ENCODE data around the gene PPDPF. TPM values are rescaled to one million over a fixed set of nuclear protein-coding genes. Genes with fewer than 3 reads are reported as not detected.
"Not testable (repeated sequence)": the region's sequence is repeated elsewhere in the genome, so short reads cannot be mapped to it uniquely, and the experiment has no call there.

PPDPF gene
- total RNA-seq, 1 donor from 2014 or later, result 251 TPM

DNA sequence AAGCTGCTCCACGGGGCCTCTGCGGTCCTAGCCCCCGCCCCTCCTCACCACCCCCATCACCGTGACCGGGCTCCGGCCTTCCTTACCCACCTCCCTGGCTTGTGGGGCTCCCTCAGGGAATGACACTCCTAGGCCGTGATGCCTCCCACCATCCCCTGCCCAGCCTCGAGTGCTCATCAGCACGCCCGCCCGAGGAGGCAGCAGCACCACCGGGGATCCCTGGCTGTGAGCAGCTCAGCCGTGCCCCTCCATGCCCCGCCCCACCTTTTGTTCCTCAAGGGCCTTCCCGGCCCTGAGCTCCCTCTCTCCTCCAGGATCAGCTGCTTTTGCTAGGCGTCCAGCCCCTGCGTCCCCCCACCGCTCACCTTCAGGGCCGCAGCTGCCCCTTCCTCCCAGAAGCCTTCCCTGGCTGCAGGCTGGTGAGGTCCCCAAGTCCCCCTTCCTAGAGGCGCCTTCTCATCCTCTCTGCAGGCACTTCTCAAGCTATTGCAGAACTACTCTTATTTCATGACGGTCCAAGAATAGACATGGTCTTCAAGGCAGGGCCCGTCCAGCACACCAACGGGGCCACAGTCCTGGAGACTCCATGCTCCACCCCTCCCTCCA is 36.4 kb downstream of the PPDPF start:
- no peak overlapping the region for H3K4me2 ChIP-seq (ENCODE audit: low read length)
- no peaks in the 10 kb centered on the region for H3K9me3 ChIP-seq (ENCODE audit: insufficient read depth, low read depth, low read length)
- Mint-ChIP-seq H3K27ac (ENCODE audit: unreplicated experiment) (peak overlapping the region; percentile 47), H3K9me3 (ENCODE audit: unreplicated experiment) (no peaks in the 10 kb centered on the region), H3K4me1 (ENCODE audit: low read depth, unreplicated experiment) (no peaks in the 10 kb centered on the region), H3K27me3 (ENCODE audit: low read depth, unreplicated experiment) (no peaks in the 10 kb centered on the region), H3K4me3 (ENCODE audit: unreplicated experiment) (no peak overlapping the region), H3K36me3 (ENCODE audit: low read depth, unreplicated experiment) (peaks cover 5% of the 10 kb centered on the region)
- H3K4me1 ChIP-seq (ENCODE audit: insufficient read depth, low read length), result no peaks in the 10 kb centered on the region
- TF ChIP-seq EZH2 (IDR thresholded peaks at IDR 0.05; ENCODE audit: insufficient read depth, low read length), result no peak
- TF ChIP-seq, protein P1, sequence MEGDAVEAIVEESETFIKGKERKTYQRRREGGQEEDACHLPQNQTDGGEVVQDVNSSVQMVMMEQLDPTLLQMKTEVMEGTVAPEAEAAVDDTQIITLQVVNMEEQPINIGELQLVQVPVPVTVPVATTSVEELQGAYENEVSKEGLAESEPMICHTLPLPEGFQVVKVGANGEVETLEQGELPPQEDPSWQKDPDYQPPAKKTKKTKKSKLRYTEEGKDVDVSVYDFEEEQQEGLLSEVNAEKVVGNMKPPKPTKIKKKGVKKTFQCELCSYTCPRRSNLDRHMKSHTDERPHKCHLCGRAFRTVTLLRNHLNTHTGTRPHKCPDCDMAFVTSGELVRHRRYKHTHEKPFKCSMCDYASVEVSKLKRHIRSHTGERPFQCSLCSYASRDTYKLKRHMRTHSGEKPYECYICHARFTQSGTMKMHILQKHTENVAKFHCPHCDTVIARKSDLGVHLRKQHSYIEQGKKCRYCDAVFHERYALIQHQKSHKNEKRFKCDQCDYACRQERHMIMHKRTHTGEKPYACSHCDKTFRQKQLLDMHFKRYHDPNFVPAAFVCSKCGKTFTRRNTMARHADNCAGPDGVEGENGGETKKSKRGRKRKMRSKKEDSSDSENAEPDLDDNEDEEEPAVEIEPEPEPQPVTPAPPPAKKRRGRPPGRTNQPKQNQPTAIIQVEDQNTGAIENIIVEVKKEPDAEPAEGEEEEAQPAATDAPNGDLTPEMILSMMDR (IDR thresholded peaks at IDR 0.05; ENCODE audit: insufficient read depth, low read depth, low read length), result no peak
- H2AFZ ChIP-seq (ENCODE audit: low read depth, low read length), result no peak overlapping the region
- no peak overlapping the region for H3K27ac ChIP-seq (ENCODE audit: low read depth, low read length)
- DNase-seq (ENCODE audit: low read depth) (no peak), FAIRE-seq (no peak)
- H3K36me3 ChIP-seq (ENCODE audit: insufficient read depth, low read length), result no peaks in the 10 kb centered on the region
- no peaks in the 10 kb centered on the region for H3K79me2 ChIP-seq (ENCODE audit: insufficient read depth, low read length)
- H3K4me3 ChIP-seq (ENCODE audit: insufficient read depth, low read depth, low read length), result no peak overlapping the region
- H3K9ac ChIP-seq (ENCODE audit: low read length), result no peak overlapping the region
- no peaks in the 10 kb centered on the region for H3K27me3 ChIP-seq (ENCODE audit: insufficient read depth, low read length)
- no peaks in the 10 kb centered on the region for H4K20me1 ChIP-seq (ENCODE audit: insufficient read depth, low read length)

DNA sequence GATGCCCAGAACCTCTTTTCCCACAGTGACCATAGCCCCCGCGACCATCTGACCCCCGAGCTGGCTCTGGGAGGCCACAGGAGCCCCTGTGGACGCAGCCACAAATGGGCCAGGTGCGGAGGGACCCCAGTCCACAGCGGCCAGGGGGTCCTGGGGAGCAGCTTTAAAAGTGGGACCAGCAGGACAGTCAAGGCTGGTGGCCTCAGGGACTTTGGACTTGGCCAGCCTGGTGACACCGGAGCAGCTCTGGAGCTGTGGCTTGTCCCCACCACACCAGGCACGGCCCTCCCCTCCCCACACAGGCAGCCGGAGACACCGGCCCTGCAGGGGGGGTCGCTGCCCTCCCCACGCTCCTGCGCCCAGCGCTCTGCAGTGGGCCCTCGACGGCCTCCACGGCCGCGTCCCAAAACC is 36.9 kb downstream of the PPDPF start:
- Histone ChIP-seq H3K27ac (ENCODE audit: low read depth, low read length) (no peak overlapping the region), H3K4me2 (ENCODE audit: low read length) (no peak overlapping the region), H3K36me3 (ENCODE audit: insufficient read depth, low read length) (no peaks in the 10 kb centered on the region), H4K20me1 (ENCODE audit: insufficient read depth, low read length) (no peaks in the 10 kb centered on the region), H2AFZ (ENCODE audit: low read depth, low read length) (no peak overlapping the region), H3K4me1 (ENCODE audit: insufficient read depth, low read length) (no peaks in the 10 kb centered on the region), H3K9ac (ENCODE audit: low read length) (no peak overlapping the region), H3K79me2 (ENCODE audit: insufficient read depth, low read length) (no peaks in the 10 kb centered on the region), H3K4me3 (ENCODE audit: insufficient read depth, low read depth, low read length) (no peak overlapping the region), H3K27me3 (ENCODE audit: insufficient read depth, low read length) (no peaks in the 10 kb centered on the region), H3K9me3 (ENCODE audit: insufficient read depth, low read depth, low read length) (no peaks in the 10 kb centered on the region)
- no peaks in the 10 kb centered on the region for H3K4me1 Mint-ChIP-seq (ENCODE audit: low read depth, unreplicated experiment)
- H3K27me3 Mint-ChIP-seq (ENCODE audit: low read depth, unreplicated experiment), result no peaks in the 10 kb centered on the region
- no peak overlapping the region for H3K27ac Mint-ChIP-seq (ENCODE audit: unreplicated experiment)
- no peak overlapping the region for H3K4me3 Mint-ChIP-seq (ENCODE audit: unreplicated experiment)
- TF ChIP-seq, protein P1 (IDR thresholded peaks at IDR 0.05; ENCODE audit: insufficient read depth, low read depth, low read length), result no peak
- no peak for TF ChIP-seq EZH2 (IDR thresholded peaks at IDR 0.05; ENCODE audit: insufficient read depth, low read length)
- DNase-seq (ENCODE audit: low read depth) (no peak), FAIRE-seq (no peak)
- peaks cover 5% of the 10 kb centered on the region for H3K36me3 Mint-ChIP-seq (ENCODE audit: low read depth, unreplicated experiment)
- no peaks in the 10 kb centered on the region for H3K9me3 Mint-ChIP-seq (ENCODE audit: unreplicated experiment)

DNA sequence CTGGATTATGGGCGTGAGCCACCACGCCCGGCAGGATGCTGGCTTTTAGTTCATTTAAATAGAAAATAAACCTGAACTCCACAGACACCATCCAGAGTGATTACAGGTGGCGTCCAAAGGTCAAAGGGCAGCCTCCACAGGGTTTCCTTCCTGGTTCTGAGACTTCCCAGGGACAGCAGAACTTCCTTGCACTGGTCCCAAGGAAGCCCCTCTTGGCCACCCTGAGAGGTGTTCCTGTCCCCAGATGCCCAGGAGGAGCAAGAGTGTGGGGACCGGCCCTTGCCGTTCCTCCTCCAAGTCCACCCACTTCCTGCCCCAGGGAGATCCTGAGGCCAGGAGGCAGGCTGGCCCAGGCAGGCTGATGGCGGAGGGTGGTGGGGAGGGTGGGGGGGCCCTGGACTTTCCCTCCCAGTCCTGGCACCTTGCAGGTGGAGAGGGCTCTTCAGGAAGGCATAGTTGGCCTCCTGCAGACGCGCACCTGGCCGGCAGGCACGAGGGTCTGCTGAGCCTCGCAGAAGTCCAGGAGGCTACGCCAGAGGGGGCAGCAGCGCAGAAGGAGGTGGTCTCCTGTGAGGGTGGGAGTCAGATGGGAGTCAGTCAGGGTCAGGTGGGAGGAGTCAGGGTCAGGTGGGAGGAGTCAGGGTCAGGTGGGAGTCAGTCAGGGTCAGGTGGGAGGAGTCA is 38.4 kb downstream of the PPDPF start:
- Histone ChIP-seq H2AFZ (ENCODE audit: low read depth, low read length) (no peak overlapping the region), H3K27ac (ENCODE audit: low read depth, low read length) (no peak overlapping the region), H3K79me2 (ENCODE audit: insufficient read depth, low read length) (no peaks in the 10 kb centered on the region), H3K9me3 (ENCODE audit: insufficient read depth, low read depth, low read length) (no peaks in the 10 kb centered on the region), H3K27me3 (ENCODE audit: insufficient read depth, low read length) (no peaks in the 10 kb centered on the region), H3K4me3 (ENCODE audit: insufficient read depth, low read depth, low read length) (no peak overlapping the region), H3K9ac (ENCODE audit: low read length) (no peak overlapping the region), H3K4me1 (ENCODE audit: insufficient read depth, low read length) (no peaks in the 10 kb centered on the region), H3K4me2 (ENCODE audit: low read length) (no peak overlapping the region), H4K20me1 (ENCODE audit: insufficient read depth, low read length) (no peaks in the 10 kb centered on the region), H3K36me3 (ENCODE audit: insufficient read depth, low read length) (no peaks in the 10 kb centered on the region)
- Mint-ChIP-seq H3K4me1 (ENCODE audit: low read depth, unreplicated experiment) (no peaks in the 10 kb centered on the region), H3K27ac (ENCODE audit: unreplicated experiment) (no peak overlapping the region), H3K36me3 (ENCODE audit: low read depth, unreplicated experiment) (peaks cover 5% of the 10 kb centered on the region), H3K9me3 (ENCODE audit: unreplicated experiment) (no peaks in the 10 kb centered on the region), H3K27me3 (ENCODE audit: low read depth, unreplicated experiment) (no peaks in the 10 kb centered on the region), H3K4me3 (ENCODE audit: unreplicated experiment) (no peak overlapping the region)
- FAIRE-seq (no peak), DNase-seq (ENCODE audit: low read depth) (no peak)
- TF ChIP-seq, protein P1 (IDR thresholded peaks at IDR 0.05; ENCODE audit: insufficient read depth, low read depth, low read length), result no peak

DNA sequence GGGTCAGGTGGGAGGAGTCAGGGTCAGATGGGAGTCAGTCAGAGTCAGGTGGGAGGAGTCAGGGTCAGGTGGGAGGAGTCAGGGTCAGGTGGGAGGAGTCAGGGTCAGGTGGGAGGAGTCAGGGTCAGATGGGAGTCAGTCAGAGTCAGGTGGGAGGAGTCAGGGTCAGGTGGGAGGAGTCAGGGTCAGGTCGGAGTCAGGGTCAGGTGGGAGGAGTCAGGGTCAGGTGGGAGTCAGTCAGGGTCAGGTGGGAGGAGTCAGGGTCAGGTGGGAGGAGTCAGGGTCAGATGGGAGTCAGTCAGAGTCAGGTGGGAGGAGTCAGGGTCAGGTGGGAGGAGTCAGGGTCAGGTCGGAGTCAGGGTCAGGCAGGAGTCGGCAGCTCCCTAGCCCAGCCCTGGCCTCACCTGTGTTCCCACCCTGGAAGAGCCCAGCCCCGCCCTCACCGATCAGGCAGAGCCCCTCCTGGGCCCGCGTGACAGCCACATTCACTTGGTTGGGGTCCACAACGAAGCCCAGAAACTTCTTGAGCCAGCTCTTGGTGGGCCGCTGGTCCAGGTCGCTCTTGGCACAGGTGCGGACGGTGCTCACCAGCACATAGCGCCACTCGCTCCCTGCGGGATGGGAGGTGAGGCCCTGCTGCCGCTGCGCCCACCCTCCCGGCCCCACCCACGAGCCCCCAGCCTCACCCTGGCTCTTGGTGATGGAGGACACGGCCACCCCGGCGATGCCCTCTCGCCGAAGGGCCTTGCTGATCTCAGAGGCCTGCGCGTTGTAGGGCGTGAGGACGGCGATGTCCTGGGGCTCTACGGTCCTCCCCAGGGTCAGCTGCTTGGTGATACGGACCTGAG is 39.1 kb downstream of the PPDPF start:
- H3K27me3 Mint-ChIP-seq (ENCODE audit: low read depth, unreplicated experiment); FAIRE-seq; DNase-seq (ENCODE audit: low read depth); H3K4me1 ChIP-seq (ENCODE audit: insufficient read depth, low read length); H3K4me2 ChIP-seq (ENCODE audit: low read length); H3K27me3 ChIP-seq (ENCODE audit: insufficient read depth, low read length); H3K4me3 Mint-ChIP-seq (ENCODE audit: unreplicated experiment); H3K36me3 Mint-ChIP-seq (ENCODE audit: low read depth, unreplicated experiment); H3K9me3 Mint-ChIP-seq (ENCODE audit: unreplicated experiment); H4K20me1 ChIP-seq (ENCODE audit: insufficient read depth, low read length); H3K27ac Mint-ChIP-seq (ENCODE audit: unreplicated experiment); H3K9ac ChIP-seq (ENCODE audit: low read length); H2AFZ ChIP-seq (ENCODE audit: low read depth, low read length); H3K9me3 ChIP-seq (ENCODE audit: insufficient read depth, low read depth, low read length); H3K27ac ChIP-seq (ENCODE audit: low read depth, low read length); H3K36me3 ChIP-seq (ENCODE audit: insufficient read depth, low read length); H3K4me3 ChIP-seq (ENCODE audit: insufficient read depth, low read depth, low read length); H3K4me1 Mint-ChIP-seq (ENCODE audit: low read depth, unreplicated experiment); H3K79me2 ChIP-seq (ENCODE audit: insufficient read depth, low read length): not testable (repeated sequence)

Data from astrocyte (in vitro differentiated cells and primary cell).